ENCODE data around the gene CSMD2.

The CSMD2 gene

GRCh38 chr1:33741749-33742148, 423.3 kb downstream of the CSMD2 start:
- no peak for TF ChIP-seq CTCF (IDR thresholded peaks at IDR 0.05; ENCODE audit: low read depth, low read length)
- no peak for DNase-seq (ENCODE audit: low read depth, low spot score)
- in situ Hi-C loops (cut with HindIII; ENCODE audit: low sequenced_read_pairs), result no loop called here
- no peak overlapping the region for H3K4me3 ChIP-seq (ENCODE audit: low read depth, low read length)

GRCh38 chr1:33740040-33740744, 424.8 kb downstream of the CSMD2 start:
- DNase-seq (ENCODE audit: low read depth, low spot score), result no peak
- in situ Hi-C loops (cut with HindIII; ENCODE audit: low sequenced_read_pairs), result no loop called here

GRCh38 chr1:33738976-33739375, 426.1 kb downstream of the CSMD2 start:
- DNase-seq (ENCODE audit: low read depth, low spot score), result no peak
- in situ Hi-C loops (cut with HindIII; ENCODE audit: low sequenced_read_pairs), result no loop called here
- no peak for TF ChIP-seq CTCF (IDR thresholded peaks at IDR 0.05; ENCODE audit: low read depth, low read length)
- H3K4me3 ChIP-seq (ENCODE audit: low read depth, low read length), result no peak overlapping the region

More at GRCh38 chr1:33740040-33740744, 424.8 kb downstream of the CSMD2 start:
- no peak for TF ChIP-seq CTCF (IDR thresholded peaks at IDR 0.05; ENCODE audit: low read depth, low read length)
- no peak overlapping the region for H3K4me3 ChIP-seq (ENCODE audit: low read depth, low read length)

GRCh38 chr1:33738536-33738935, 426.5 kb downstream of the CSMD2 start:
- DNase-seq (ENCODE audit: low read depth, low spot score), result no peak
- TF ChIP-seq CTCF (IDR thresholded peaks at IDR 0.05; ENCODE audit: low read depth, low read length), result no peak
- H3K4me3 ChIP-seq (ENCODE audit: low read depth, low read length), result no peak overlapping the region
- in situ Hi-C loops (cut with HindIII; ENCODE audit: low sequenced_read_pairs), result no loop called here

- no peak overlapping the region for H3K4me3 ChIP-seq (ENCODE audit: low read depth, low read length)
- in situ Hi-C loops (cut with HindIII; ENCODE audit: low sequenced_read_pairs), result no loop called here
- DNase-seq (ENCODE audit: low read depth, low spot score), result no peak
Measured at GRCh38 chr1:33736496-33736895, 428.5 kb downstream of the CSMD2 start.

GRCh38 chr1:33735624-33736023, 429.4 kb downstream of the CSMD2 start:
- peak; percentile 21 for TF ChIP-seq CTCF (IDR thresholded peaks at IDR 0.05; ENCODE audit: low read depth, low read length)
- in situ Hi-C loops (cut with HindIII; ENCODE audit: low sequenced_read_pairs), result no loop called here
- peak; percentile 32 for DNase-seq (ENCODE audit: low read depth, low spot score)
- no peak overlapping the region for H3K4me3 ChIP-seq (ENCODE audit: low read depth, low read length)

More at GRCh38 chr1:33736496-33736895, 428.5 kb downstream of the CSMD2 start:
- no peak for TF ChIP-seq CTCF (IDR thresholded peaks at IDR 0.05; ENCODE audit: low read depth, low read length)

Data from astrocyte of the spinal cord (primary cell).